HG03066 (cell line): ENCODE measurements around the gene ITK.
"Not testable (repeated sequence)": the region's sequence is repeated elsewhere in the genome, so short reads cannot be mapped to it uniquely, and the experiment has no call there.

Experiments used
- ATAC-seq: cut with Tn5 transposase; IDR thresholded peaks from one replicate; pipeline ENCODE4 v1.9.1; 2021; ENCODE audit warnings: low read depth; ENCODE audit not compliant: unreplicated experiment

ITK gene

DNA sequence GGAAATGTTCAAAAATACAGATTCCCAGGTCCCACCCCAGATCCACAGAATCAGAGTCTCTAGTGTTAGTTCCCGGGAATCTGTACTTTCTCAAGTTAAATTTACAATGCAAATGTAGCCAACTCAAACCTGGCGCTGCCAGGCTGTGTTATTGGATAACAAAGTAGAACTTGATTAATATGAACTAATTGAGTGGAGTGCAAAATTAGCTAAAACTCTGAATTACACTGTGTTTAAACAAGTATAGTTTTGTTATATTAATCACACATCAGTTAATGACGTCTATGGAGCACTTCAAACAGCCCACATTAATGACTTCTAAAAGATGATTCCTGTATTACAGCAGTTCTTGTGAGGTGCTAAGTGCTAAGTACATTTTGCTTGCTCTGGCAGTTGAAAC lies 52.9 kb downstream of the ITK start:
- no peak for ATAC-seq

- ATAC-seq = no peak
Observed at GRCh38 chr5:157236423-157236822, 55.8 kb downstream of the ITK start.

GRCh38 chr5:157241483-157241882 lies 60.8 kb downstream of the ITK start:
- no peak for ATAC-seq

GRCh38 chr5:157244704-157245103 lies 64.1 kb downstream of the ITK start:
- ATAC-seq = not testable (repeated sequence)

- no peak for ATAC-seq
Observed at GRCh38 chr5:157245476-157245875, 64.8 kb downstream of the ITK start.

DNA sequence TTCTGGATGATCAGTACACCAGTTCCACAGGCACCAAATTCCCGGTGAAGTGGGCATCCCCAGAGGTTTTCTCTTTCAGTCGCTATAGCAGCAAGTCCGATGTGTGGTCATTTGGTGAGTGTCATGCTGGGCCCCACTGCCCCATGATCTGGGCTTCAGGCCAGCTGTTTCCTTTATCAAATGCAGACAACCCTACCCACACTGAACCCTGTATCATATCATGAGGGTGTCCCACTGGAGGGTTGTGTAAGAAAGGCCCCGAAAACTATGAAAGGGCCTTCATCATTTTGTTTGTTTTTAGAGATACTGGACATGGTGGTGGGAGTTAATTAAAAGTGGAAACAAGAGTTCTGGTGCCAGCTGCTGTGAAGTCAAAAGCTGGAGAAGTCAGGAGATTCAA lies 65.2 kb downstream of the ITK start:
- ATAC-seq = no peak

DNA sequence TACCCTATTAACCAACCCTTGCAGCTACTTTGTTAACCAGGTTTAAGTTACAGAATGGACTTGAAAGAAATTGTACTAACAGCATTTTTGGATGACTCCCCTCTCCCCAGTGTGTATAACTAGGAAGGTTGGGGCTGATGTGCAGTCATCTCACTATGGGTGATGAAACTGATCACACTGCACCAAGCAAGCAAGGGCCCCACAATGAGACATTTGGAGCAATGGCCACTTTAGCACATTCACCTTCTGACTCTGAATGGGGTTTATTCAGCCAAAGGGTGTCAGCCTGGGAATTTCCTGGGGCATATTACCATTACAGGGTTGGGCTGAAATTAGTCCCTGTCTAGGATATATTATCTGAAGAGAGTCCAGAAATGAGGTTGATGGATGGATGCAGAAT lies 66.6 kb downstream of the ITK start:
- no peak for ATAC-seq

DNA sequence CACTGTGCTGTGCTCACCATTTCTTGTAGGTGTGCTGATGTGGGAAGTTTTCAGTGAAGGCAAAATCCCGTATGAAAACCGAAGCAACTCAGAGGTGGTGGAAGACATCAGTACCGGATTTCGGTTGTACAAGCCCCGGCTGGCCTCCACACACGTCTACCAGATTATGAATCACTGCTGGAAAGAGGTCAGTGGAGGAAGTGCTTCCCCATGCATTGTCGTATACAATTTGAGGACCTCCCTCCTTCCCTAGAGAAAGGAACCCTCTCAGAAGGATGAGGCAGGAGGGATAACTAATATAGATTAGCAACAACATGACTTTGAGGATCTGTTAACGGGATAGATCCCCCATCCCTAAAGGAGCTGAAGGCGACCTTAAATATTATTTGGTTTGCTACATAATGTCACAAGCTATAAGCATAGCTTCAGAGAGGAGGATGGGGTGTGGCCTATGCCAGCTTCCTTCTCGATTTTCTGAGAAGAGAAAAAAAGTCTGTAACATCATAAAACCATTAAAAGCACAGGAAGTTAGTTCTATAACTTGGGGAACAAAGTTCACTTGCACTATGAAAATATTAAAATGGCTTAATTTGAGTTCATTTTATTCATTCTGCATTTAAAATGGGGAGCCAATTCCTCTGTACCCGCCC lies 68.3 kb downstream of the ITK start:
- ATAC-seq = no peak

DNA sequence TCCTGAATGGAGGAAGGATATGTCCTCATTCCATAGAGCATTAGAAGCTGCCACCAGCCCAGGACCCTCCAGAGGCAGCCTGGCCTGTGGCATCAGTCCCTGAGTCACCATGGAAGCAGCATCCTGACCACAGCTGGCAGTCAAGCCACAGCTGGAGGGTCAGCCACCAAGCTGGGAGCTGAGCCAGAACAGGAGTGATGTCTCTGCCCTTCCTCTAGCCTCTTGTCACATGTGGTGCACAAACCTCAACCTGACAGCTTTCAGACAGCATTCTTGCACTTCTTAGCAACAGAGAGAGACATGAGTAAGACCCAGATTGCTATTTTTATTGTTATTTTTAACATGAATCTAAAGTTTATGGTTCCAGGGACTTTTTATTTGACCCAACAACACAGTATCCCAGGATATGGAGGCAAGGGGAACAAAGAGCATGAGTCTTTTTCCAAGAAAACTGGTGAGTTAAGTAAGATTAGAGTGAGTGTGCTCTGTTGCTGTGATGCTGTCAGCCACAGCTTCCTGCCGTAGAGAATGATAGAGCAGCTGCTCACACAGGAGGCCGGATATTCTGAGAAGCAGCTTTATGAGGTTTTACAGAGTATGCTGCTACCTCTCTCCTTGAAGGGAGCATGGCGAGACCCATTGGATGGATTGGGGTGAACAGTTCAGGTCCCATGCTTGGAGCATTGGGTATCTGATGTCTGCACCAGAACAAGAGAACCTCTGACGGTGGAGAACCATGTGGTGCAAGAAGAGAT lies 72.2 kb downstream of the ITK start:
- peak; percentile 90 for ATAC-seq

DNA sequence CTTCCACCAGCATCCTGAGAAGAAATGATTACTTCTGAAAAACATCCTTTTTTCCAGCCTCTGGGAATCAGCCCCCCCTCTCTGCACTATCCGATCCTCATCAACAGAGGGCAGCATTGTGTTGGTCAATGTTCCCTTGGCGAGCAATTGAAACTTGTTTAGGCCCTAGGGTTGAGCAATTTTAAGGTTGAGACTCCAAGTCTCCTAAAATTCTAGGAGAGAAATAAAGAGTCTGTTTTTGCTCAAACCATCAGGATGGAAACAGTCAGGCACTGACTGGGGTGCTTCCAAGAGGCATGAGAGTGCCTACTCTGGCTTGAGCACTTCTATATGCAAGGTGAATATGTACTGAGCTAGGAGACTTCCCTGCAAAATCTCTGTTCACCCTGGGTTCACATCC lies 72.9 kb downstream of the ITK start:
- peak; percentile 48 for ATAC-seq

GRCh38 chr5:157258450-157258849 lies 77.8 kb downstream of the ITK start:
- ATAC-seq = no peak

GRCh38 chr5:157259699-157260098 lies 79.1 kb downstream of the ITK start:
- ATAC-seq = no peak

DNA sequence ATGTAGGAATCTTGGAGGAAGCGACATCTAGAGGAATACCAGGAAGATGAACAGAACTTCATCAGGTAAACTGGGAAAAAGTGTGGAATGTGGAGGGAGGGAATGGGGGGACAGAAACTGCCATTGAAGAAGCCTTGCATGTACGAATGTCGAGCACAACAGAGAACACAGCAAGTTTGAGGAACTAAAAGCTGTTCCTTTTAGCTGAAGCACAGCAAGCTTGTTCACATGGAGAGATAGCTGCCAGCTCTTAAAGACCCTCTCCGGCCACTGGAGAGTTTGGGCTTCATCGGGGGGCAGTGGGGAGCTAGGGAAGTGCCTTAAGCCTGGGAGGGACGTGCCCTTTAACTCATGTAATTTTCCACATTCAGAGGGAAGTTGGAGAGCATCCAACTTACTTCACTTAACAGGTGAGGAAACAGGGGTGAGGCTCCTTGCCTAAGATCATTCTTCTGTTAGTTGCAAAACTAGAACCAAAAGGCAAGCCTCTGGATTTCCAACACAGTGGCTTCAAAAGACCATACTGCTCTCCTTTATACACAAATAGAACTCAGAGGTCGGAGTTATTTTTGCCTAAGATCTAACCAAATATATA lies 83.0 kb downstream of the ITK start:
- no peak for ATAC-seq

DNA sequence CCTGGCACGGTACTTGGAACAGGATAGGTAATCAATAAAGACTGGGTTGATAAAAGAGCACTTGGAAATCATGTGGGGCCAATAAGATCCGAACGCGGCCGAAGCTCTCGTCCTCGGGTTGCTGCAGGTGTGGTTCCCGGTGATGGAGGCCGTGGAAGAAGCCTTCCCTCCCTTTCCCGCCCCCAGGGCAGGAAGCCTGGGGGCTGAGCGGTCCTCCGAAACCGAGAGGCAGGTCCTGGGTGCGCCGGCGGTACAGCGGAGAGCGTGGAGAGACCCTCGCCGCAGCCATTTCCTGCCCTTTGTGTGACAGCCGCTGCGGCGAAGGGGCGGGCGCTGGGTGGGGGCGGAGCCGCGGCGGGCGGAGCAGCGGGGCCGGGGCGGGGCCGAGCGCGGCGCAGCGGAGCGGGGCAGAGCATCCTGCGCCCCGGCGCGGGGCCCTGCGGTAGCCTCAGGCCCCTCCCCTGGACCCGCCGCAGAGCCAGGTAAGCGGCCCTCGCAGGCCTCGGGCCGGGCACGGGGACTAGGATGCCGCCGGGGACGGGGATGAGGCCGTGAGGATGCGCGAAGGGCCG lies 85.2 kb downstream of the ITK start, which contains the start of gene CYFIP2:
CYFIP2 (plus strand) TSS at position 410 of the 572 bp plus-strand sequence. CDS start 19,239 bp downstream, outside the sequence.
- ATAC-seq = peak; percentile 79

DNA sequence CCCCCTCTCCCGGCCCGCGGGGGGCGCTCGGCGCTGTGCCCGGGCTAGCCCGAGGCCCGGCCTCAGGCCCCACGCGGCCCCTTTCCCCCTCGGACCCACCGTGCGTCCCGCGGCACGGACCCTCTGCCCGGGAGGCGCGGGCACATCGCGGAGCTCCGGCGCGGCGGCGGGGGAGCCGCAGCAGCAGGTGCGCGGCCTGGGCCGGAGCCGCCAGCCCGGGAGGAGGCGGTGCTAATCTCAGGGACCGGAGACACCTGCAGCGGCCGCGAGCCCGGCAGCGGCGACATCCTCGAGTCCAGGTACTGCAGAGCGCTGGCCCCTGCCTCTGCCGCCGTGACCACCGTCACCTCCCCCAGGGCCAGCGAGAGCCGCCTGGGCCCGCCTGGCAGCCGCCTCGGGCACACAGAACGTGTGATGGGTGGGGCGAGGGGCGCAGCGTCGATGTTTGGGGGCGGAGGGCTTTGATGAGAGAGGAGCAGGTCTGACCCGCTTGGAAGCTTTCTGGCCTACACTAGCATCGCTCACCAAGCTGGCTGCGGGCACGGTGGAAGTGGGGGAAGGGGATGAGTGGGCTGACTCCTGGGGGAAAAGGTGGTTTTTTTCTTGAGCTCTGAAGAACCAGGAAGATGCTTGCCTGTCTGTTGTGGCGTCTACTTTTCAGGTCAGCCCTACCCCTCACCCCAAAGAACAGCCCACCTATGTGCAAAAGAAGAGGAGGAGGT lies 85.8 kb downstream of the ITK start:
- peak; percentile 49 for ATAC-seq

GRCh38 chr5:157267025-157267424 lies 86.4 kb downstream of the ITK start:
- ATAC-seq = no peak

DNA sequence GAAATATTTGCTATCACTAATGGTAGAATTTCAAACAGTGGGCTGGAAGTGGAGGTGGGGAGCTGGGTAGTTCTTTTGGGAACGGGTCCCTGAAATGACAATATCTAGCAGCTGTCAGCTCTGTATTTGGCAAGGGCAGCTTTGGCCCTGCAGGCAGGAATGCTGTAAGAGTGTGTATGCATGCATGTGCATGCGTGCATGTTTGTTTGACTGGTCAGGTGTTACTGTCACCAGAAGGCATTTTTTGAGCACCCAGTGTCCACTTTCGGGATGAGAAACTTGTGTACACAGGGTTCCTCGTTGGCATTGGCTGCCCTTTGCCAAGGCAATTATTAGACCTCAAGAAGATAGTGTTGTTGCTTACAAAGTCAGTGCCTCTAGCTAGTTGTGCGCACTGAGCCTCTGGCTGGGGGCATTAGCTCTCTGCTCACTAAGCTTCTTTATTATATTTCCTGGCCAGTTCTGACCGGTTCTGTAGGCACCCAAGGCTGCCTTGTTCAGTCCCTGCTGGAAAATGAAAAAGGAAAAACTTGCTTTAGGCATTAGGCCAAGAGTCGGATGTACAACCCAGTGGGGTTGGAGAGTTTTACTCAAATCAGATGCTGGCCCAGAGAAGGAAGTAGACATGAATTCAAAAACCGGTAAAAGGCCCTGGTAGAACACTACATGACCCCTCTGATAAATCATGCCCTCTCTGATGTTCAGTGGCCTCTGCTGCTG lies 87.3 kb downstream of the ITK start:
- ATAC-seq = no peak

DNA sequence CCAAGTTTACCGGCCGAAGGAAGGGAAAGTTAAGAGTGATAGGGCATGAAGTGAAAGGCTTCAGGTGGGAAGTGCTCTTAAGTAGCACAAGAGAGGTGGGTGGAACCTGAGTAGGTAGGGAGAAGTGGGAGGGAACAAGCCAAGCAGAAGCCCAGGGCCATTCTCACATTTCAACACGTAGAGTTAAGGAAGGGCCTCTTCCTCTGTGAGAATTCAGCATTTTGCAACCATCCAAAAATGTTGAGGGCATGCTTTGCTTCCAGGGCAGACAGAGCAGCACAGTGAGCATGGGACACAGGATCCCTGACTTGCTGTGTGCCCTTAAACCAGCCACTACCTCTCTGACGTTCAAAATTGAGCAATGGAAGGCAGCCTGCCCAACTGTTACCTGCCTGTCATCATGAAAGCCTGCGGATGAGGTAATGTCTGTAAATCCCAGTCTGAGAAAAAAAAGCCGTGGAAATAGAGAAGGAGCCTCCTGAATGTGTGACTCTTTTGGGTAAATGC lies 88.6 kb downstream of the ITK start:
- ATAC-seq = no peak

- ATAC-seq = no peak
Observed at GRCh38 chr5:157269761-157270272, 89.2 kb downstream of the ITK start.

GRCh38 chr5:157270771-157271170 lies 90.1 kb downstream of the ITK start:
- ATAC-seq = no peak
